GM19351 (cell line): ENCODE data around the gene PAQR7.

Source experiments
- ATAC-seq: cut with Tn5 transposase; IDR thresholded peaks from one replicate; pipeline ENCODE4 v1.9.1; 2021; ENCODE audit warnings: mild to moderate bottlenecking, moderate library complexity; ENCODE audit not compliant: unreplicated experiment

The PAQR7 gene

GRCh38 chr1:25875154-25875855, at the start of gene PAQR7:
PAQR7 (minus strand) TSS chr1:25875708; CDS start chr1:25863839, 11,869 bp downstream.
- no peak for ATAC-seq

- ATAC-seq: no peak
Measured at GRCh38 chr1:25924454-25924853, 48.9 kb upstream of the PAQR7 start.

GRCh38 chr1:25922971-25923552, 47.6 kb upstream of the PAQR7 start:
- ATAC-seq: no peak

- ATAC-seq: no peak
Measured at GRCh38 chr1:25922056-25922970, 46.8 kb upstream of the PAQR7 start.

GRCh38 chr1:25918615-25919014, 43.1 kb upstream of the PAQR7 start:
- ATAC-seq: no peak

GRCh38 chr1:25917996-25918395, 42.5 kb upstream of the PAQR7 start:
- ATAC-seq: no peak

- ATAC-seq: no peak
Measured at GRCh38 chr1:25916460-25916859, 41.0 kb upstream of the PAQR7 start.

- ATAC-seq: no peak
Measured at GRCh38 chr1:25914074-25914995, 38.8 kb upstream of the PAQR7 start.

- no peak for ATAC-seq
Measured at GRCh38 chr1:25913206-25913605, 37.7 kb upstream of the PAQR7 start.

GRCh38 chr1:25912076-25912831, 36.7 kb upstream of the PAQR7 start:
- ATAC-seq: no peak

- no peak for ATAC-seq
Measured at GRCh38 chr1:25911162-25911561, 35.7 kb upstream of the PAQR7 start.

- ATAC-seq: no peak
Measured at GRCh38 chr1:25909040-25909439, 33.5 kb upstream of the PAQR7 start.

GRCh38 chr1:25908161-25908560, 32.7 kb upstream of the PAQR7 start:
- ATAC-seq: no peak

- ATAC-seq: no peak
Measured at GRCh38 chr1:25907601-25908000, 32.1 kb upstream of the PAQR7 start.

- ATAC-seq: no peak
Measured at GRCh38 chr1:25906644-25907300, 31.3 kb upstream of the PAQR7 start.

GRCh38 chr1:25905680-25906643, 30.5 kb upstream of the PAQR7 start, which contains the start of gene STMN1:
STMN1 (minus strand) TSS chr1:25906419; CDS start chr1:25904676, 1,743 bp downstream.
- ATAC-seq: peak; percentile 65

- ATAC-seq: peak; percentile 74
Measured at GRCh38 chr1:25904943-25905679, 29.6 kb upstream of the PAQR7 start.
